HepG2 (cell line): ENCODE measurements around the gene KIN. TPM values are rescaled to one million over a fixed set of nuclear protein-coding genes. Genes with fewer than 3 reads are reported as not detected.
A peak's percentile ranks its signal among the peaks of the same experiment; 100 is the strongest.

Experiments
- ARID3A ChIP-seq: IDR thresholded peaks from 2 replicates; pipeline ENCODE4 v1.6.1; 2012; ENCODE audit warnings: low read depth, low read length, improper control_type of control experiment
- ATF5 ChIP-seq: sonication (generic); formaldehyde crosslinking; IDR thresholded peaks from 2 replicates; pipeline ENCODE4 v1.4.0; 2020; ENCODE audit warnings: mild to moderate bottlenecking, low read depth, missing genetic modification reagents
- BRD4 ChIP-seq: sonication (generic); formaldehyde crosslinking; IDR thresholded peaks from 2 replicates; pipeline ENCODE4 v1.4.0; 2020; ENCODE audit warnings: missing genetic modification reagents
- CEBPB ChIP-seq: IDR thresholded peaks from 2 replicates; pipeline ENCODE4 v1.6.1; 2011; ENCODE audit warnings: low read depth, low read length, improper control_type of control experiment, borderline replicate concordance
- CHCHD3 ChIP-seq: sonication (generic); formaldehyde crosslinking; IDR thresholded peaks from 2 replicates; pipeline ENCODE4 v1.8.0; 2022; ENCODE audit warnings: mild to moderate bottlenecking, missing genetic modification reagents, moderate library complexity
- FOXO4 ChIP-seq: sonication (generic); formaldehyde crosslinking; conservative IDR thresholded peaks from 2 replicates; pipeline ENCODE4 v1.8.1; 2023; ENCODE audit warnings: missing genetic modification reagents
- HHEX ChIP-seq: IDR thresholded peaks from 2 replicates; pipeline ENCODE4 v1.6.1; 2016; ENCODE audit warnings: control low read depth
- HOMEZ ChIP-seq: IDR thresholded peaks from 2 replicates; pipeline ENCODE4 v1.6.1; 2016; ENCODE audit warnings: low read depth
- RNF2 ChIP-seq: fragments of 450-650 bp; conservative IDR thresholded peaks from 2 replicates; pipeline ENCODE4 v1.6.1; 2016; ENCODE audit warnings: low read depth
- SOX6 ChIP-seq, 2 experiments: fragments of 450-650 bp in 1 of 2; sonication (generic) in 1 of 2; formaldehyde crosslinking in 1 of 2; IDR thresholded peaks; 2 replicates each; pipeline versions ENCODE4 v1.4.0 to v1.6.1; 2017 to 2020; ENCODE audit warnings: antibody characterized with exemption in 1 of 2, mild to moderate bottlenecking in 1 of 2, missing genetic modification reagents in 1 of 2
- SP140L ChIP-seq: sonication (generic); formaldehyde crosslinking; IDR thresholded peaks from 2 replicates; pipeline ENCODE4 v1.4.0; 2020; ENCODE audit warnings: missing genetic modification reagents, borderline replicate concordance
- ZBTB3 ChIP-seq: sonication (generic); formaldehyde crosslinking; IDR thresholded peaks from 2 replicates; pipeline ENCODE4 v1.4.0; 2020; ENCODE audit warnings: low read depth, mild to moderate bottlenecking, moderate library complexity, missing genetic modification reagents, borderline replicate concordance
- ZFP41 ChIP-seq: sonication (generic); formaldehyde crosslinking; IDR thresholded peaks from 2 replicates; pipeline ENCODE4 v1.4.0; 2020; ENCODE audit warnings: mild to moderate bottlenecking, missing genetic modification reagents, borderline replicate concordance
- ZIK1 ChIP-seq: sonication (generic); formaldehyde crosslinking; IDR thresholded peaks from 2 replicates; pipeline ENCODE4 v1.5.0; 2020; ENCODE audit warnings: mild to moderate bottlenecking, low read depth, missing genetic modification reagents, borderline replicate concordance
- ZMYM4 ChIP-seq: sonication (generic); formaldehyde crosslinking; IDR thresholded peaks from 2 replicates; pipeline ENCODE4 v1.8.1; 2023; ENCODE audit warnings: mild to moderate bottlenecking, missing genetic modification reagents
- ZNF20 ChIP-seq: sonication (generic); formaldehyde crosslinking; IDR thresholded peaks from 2 replicates; pipeline ENCODE4 v1.4.0; 2020; ENCODE audit warnings: mild to moderate bottlenecking, moderate library complexity, missing genetic modification reagents
- ZNF337 ChIP-seq: sonication (generic); formaldehyde crosslinking; IDR thresholded peaks from 2 replicates; pipeline ENCODE4 v1.5.1; 2020; ENCODE audit warnings: missing genetic modification reagents, low read depth, mild to moderate bottlenecking, borderline replicate concordance
- ZNF33B ChIP-seq: sonication (generic); formaldehyde crosslinking; IDR thresholded peaks from 2 replicates; pipeline ENCODE4 v1.5.1; 2020; ENCODE audit warnings: mild to moderate bottlenecking, missing genetic modification reagents
- ZNF430 ChIP-seq: sonication (generic); formaldehyde crosslinking; IDR thresholded peaks from 2 replicates; pipeline ENCODE4 v1.9.0; 2021; ENCODE audit warnings: mild to moderate bottlenecking, missing genetic modification reagents
- ZNF512 ChIP-seq: sonication (generic); formaldehyde crosslinking; IDR thresholded peaks from 2 replicates; pipeline ENCODE4 v1.4.0; 2020; ENCODE audit warnings: mild to moderate bottlenecking, missing genetic modification reagents
- ZNF619 ChIP-seq: sonication (generic); formaldehyde crosslinking; IDR thresholded peaks from 2 replicates; pipeline ENCODE4 v1.4.0; 2020; ENCODE audit warnings: mild to moderate bottlenecking, missing genetic modification reagents
- ZNF703 ChIP-seq: sonication (generic); formaldehyde crosslinking; IDR thresholded peaks from 2 replicates; pipeline ENCODE4 v1.5.1; 2020; ENCODE audit warnings: missing genetic modification reagents, mild to moderate bottlenecking, moderate library complexity, borderline replicate concordance
- ZNF773 ChIP-seq: sonication (generic); formaldehyde crosslinking; IDR thresholded peaks from 2 replicates; pipeline ENCODE4 v1.4.0; 2020; ENCODE audit warnings: missing genetic modification reagents, borderline replicate concordance
- ZNF879 ChIP-seq: sonication (generic); formaldehyde crosslinking; IDR thresholded peaks from 2 replicates; pipeline ENCODE4 v1.8.1; 2023; ENCODE audit warnings: missing genetic modification reagents
- polyA plus RNA-seq, 8 experiments: library from polyadenylated mRNA; depleted of rRNA in 3 of 8; stranded (reverse) in 7 of 8; unstranded in 1 of 8; fragments of >200 nt; fragmentation: Illumina TruSeq in 4 of 8; extraction: Trizol in 4 of 8; gene quantifications; 2 replicates each; pipeline versions ENCODE4 v1.2.1 to v1.2.3, GENCODE V29; 2011 to 2016; ENCODE audit warnings: low read depth in 4 of 8, missing spikeins in 1 of 8, mixed read lengths in 1 of 8; ENCODE audit not compliant: insufficient read depth in 1 of 8
- total RNA-seq, 5 experiments: library from RNA; depleted of rRNA; stranded (reverse); fragments of >200 nt; fragmentation: Illumina TruSeq; extraction: Trizol; gene quantifications; 2 replicates each; pipeline ENCODE4 v1.2.3, GENCODE V29; 2016; ENCODE audit warnings: low read depth in 1 of 5

Gene KIN
- total and polyA plus RNA-seq, 2 of the 13 experiments (the other 11 are each of a cell fraction or from before 2014, with no cell fraction given) = 4.9 to 23.2 TPM

- TF ChIP-seq ZNF337 (no peak), ZNF619 (CRISPR knock-in tag) (no peak), SP140L (CRISPR knock-in tag) (no peak), ZNF20 (no peak), HHEX (no peak), ZNF33B (CRISPR knock-in tag) (no peak), ZNF703 (no peak), ZFP41 (CRISPR knock-in tag) (no peak), HOMEZ (peak; percentile 77; the same call in 1 of the 2 replicates), ZNF512 (CRISPR knock-in tag) (no peak), CEBPB (no peak), ARID3A (0 out of 2 replicates have a peak, but pooled peaks have one; percentile 22), BRD4 (CRISPR knock-in tag) (no peak), RNF2 (no peak), FOXO4 (no peak), ATF5 (CRISPR knock-in tag) (no peak), ZNF879 (CRISPR knock-in tag) (no peak), ZNF773 (CRISPR knock-in tag) (no peak), ZIK1 (no peak), CHCHD3 (CRISPR knock-in tag) (no peak), ZBTB3 (CRISPR knock-in tag) (no peak), SOX6 (IDR thresholded peaks at IDR 0.05) (no peak), SOX6 (CRISPR knock-in tag; IDR thresholded peaks at IDR 0.05) (0 out of 2 replicates have a peak, but pooled peaks have one; percentile 24), ZNF430 (CRISPR knock-in tag) (no peak), ZMYM4 (CRISPR knock-in tag) (peak; percentile 43; the same call in 1 of the 2 replicates)
Measured at GRCh38 chr10:7795605-7796004, 7.8 kb upstream of the KIN start (continued).
